GM18519 (cell line): ENCODE measurements around the gene DNAH10.
"Not testable (repeated sequence)": the region's sequence is repeated elsewhere in the genome, so short reads cannot be mapped to it uniquely, and the experiment has no call there.

Experiments used
- ATAC-seq: cut with Tn5 transposase; IDR thresholded peaks from one replicate; pipeline ENCODE4 v1.9.1; 2021; ENCODE audit warnings: mild to moderate bottlenecking, moderate library complexity; ENCODE audit not compliant: unreplicated experiment, low FRiP score

Gene DNAH10

GRCh38 chr12:123902821-123903220, 140.7 kb downstream of the DNAH10 start:
- no peak for ATAC-seq

GRCh38 chr12:123903301-123904065, 141.4 kb downstream of the DNAH10 start:
- ATAC-seq: no peak

GRCh38 chr12:123905319-123905925, 143.3 kb downstream of the DNAH10 start:
- no peak for ATAC-seq

- ATAC-seq: no peak
Observed at GRCh38 chr12:123906711-123907420, 144.8 kb downstream of the DNAH10 start.

- no peak for ATAC-seq
Observed at GRCh38 chr12:123907726-123908476, 145.8 kb downstream of the DNAH10 start.

- ATAC-seq: no peak
Observed at GRCh38 chr12:123908884-123909725, 147.0 kb downstream of the DNAH10 start.

GRCh38 chr12:123910057-123910456, 148.0 kb downstream of the DNAH10 start:
- ATAC-seq: no peak

- ATAC-seq: no peak
Observed at GRCh38 chr12:123910761-123911193, 148.7 kb downstream of the DNAH10 start.

GRCh38 chr12:123911672-123912409, 149.7 kb downstream of the DNAH10 start:
- ATAC-seq: not testable (repeated sequence)

GRCh38 chr12:123912415-123913380, 150.6 kb downstream of the DNAH10 start:
- no peak for ATAC-seq

- ATAC-seq: no peak
Observed at GRCh38 chr12:123914726-123915333, 152.7 kb downstream of the DNAH10 start.

- no peak for ATAC-seq
Observed at GRCh38 chr12:123916729-123917128, 154.6 kb downstream of the DNAH10 start.

GRCh38 chr12:123917337-123917850, 155.3 kb downstream of the DNAH10 start:
- no peak for ATAC-seq

GRCh38 chr12:123919980-123920360, 157.9 kb downstream of the DNAH10 start:
- ATAC-seq: no peak

- ATAC-seq: no peak
Observed at GRCh38 chr12:123923038-123923437, 160.9 kb downstream of the DNAH10 start.

- ATAC-seq: no peak
Observed at GRCh38 chr12:123923927-123924326, 161.8 kb downstream of the DNAH10 start.

- no peak for ATAC-seq
Observed at GRCh38 chr12:123924539-123924938, 162.4 kb downstream of the DNAH10 start.
